Glomerular visceral epithelial cell (primary cell): ENCODE measurements around the gene EPB41L5.

Experiments
- DNase-seq: peaks from one replicate; pipeline ENCODE4 v3.0.0-alpha.2; 2016; ENCODE audit errors: extremely low spot score

Gene EPB41L5

GRCh38 chr2:120224735-120225548, 212.1 kb downstream of the EPB41L5 start:
- no peak for DNase-seq

GRCh38 chr2:120225549-120226065, 212.7 kb downstream of the EPB41L5 start:
- no peak for DNase-seq

GRCh38 chr2:120226316-120226715, 213.4 kb downstream of the EPB41L5 start:
- DNase-seq, result no peak

GRCh38 chr2:120227111-120227991, 214.5 kb downstream of the EPB41L5 start:
- no peak for DNase-seq

DNA sequence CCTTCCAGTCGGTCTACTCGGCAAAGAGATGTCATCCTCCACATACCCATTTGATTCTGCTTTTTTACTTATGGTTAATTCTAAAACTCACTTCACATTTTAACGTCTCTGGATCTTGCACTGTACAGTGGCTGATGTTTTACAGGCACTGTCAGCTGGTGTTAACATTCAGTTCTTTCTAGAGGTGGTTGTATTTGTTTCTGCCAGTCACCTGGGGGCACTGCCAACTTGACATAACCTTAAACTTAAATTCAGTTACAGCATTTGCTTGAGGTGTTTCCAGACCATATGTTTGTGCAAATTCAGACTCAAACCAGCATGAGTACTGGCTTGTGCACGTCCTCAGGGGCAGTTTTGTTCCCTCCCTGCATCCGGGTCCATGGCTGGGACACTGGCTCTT, 215.6 kb downstream of the EPB41L5 start:
- peak; percentile 29 for DNase-seq
